A673 (cell line): ENCODE data around the gene UST. TPM values are rescaled to one million over a fixed set of nuclear protein-coding genes. Genes with fewer than 3 reads are reported as not detected.

Experiments
- BruUV-seq: library from RNA; stranded (reverse); fragments of 400-500 nt; replicated peaks from 2 replicates; lab custom pipeline; 2021; lab: Mats Ljungman, UMichigan
- CTCF ChIA-PET: fragments of 300-600 bp; sonication (Branson Sonifier 250); formaldehyde crosslinking; loops from one replicate; lab custom pipeline; 2022; ENCODE audit warnings: antibody characterized with exemption; lab: Charles Lee
- POLR2A ChIA-PET: fragments of 300-600 bp; sonication (Branson Sonifier 250); formaldehyde crosslinking; loops from one replicate; lab custom pipeline; 2022; ENCODE audit warnings: antibody characterized with exemption; ENCODE audit not compliant: low non-redundant PET; lab: Charles Lee
- DNase-seq: peaks from one replicate; pipeline ENCODE4 v3.0.0-alpha.2; 2015; ENCODE audit warnings: low spot score
- H3K27ac ChIP-seq: fragments of 200-600 bp; sonication (generic); 2 replicates; pipeline ENCODE4 v1.5.1; 2016; ENCODE audit warnings: mixed run types, low read depth, mild to moderate bottlenecking, mixed read lengths, antibody characterized with exemption, low read length; ENCODE audit not compliant: poor library complexity, severe bottlenecking
- H3K27me3 ChIP-seq: fragments of 200-600 bp; sonication (generic); replicated peaks from 2 replicates; pipeline ENCODE4 v1.6.1; 2017; ENCODE audit warnings: mixed run types, low read depth, mild to moderate bottlenecking, mixed read lengths, antibody characterized with exemption, low read length; ENCODE audit not compliant: insufficient read depth, poor library complexity
- H3K36me3 ChIP-seq: fragments of 200-600 bp; sonication (generic); 2 replicates; pipeline ENCODE4 v1.6.1; 2016; ENCODE audit warnings: mixed run types, mild to moderate bottlenecking, mixed read lengths, antibody characterized with exemption, low read length; ENCODE audit not compliant: insufficient read depth, poor library complexity, severe bottlenecking
- H3K4me1 ChIP-seq: fragments of 200-600 bp; sonication (generic); 2 replicates; pipeline ENCODE4 v1.6.1; 2017; ENCODE audit warnings: mixed run types, mild to moderate bottlenecking, mixed read lengths, antibody characterized with exemption, low read length; ENCODE audit not compliant: insufficient read depth, poor library complexity, severe bottlenecking
- H3K4me3 ChIP-seq: fragments of 200-600 bp; sonication (generic); 2 replicates; pipeline ENCODE4 v1.5.1; 2016; ENCODE audit warnings: low read depth, mixed run types, mild to moderate bottlenecking, mixed read lengths, low read length; ENCODE audit not compliant: poor library complexity, severe bottlenecking
- H3K9me3 ChIP-seq: fragments of 200-600 bp; sonication (generic); 2 replicates; pipeline ENCODE4 v1.6.1; 2016; ENCODE audit warnings: mixed run types, low read depth, mild to moderate bottlenecking, mixed read lengths, antibody characterized with exemption, low read length; ENCODE audit not compliant: poor library complexity, severe bottlenecking
- EZH2 ChIP-seq: fragments of 200-600 bp; sonication (generic); IDR thresholded peaks from 2 replicates; pipeline ENCODE4 v1.6.1; 2017; ENCODE audit warnings: borderline replicate concordance, low read depth, mild to moderate bottlenecking, mixed read lengths, antibody characterized with exemption, low read length; ENCODE audit not compliant: poor library complexity, severe bottlenecking
- intact Hi-C: fragments of 100-400 bp; cut with micrococcal nuclease; formaldehyde crosslinking; loops from one replicate; pipeline ENCODE4 v1.10.0; 2022; ENCODE audit not compliant: unreplicated experiment
- total RNA-seq: library from RNA; stranded (reverse); gene quantifications from 2 replicates; pipeline ENCODE4 v1.2.3, GENCODE V29; 2021
- TF ChIP-seq, protein P1 (sequence below): fragments of 300-800, 200-600 bp; sonication (generic); conservative IDR thresholded peaks from 2 replicates; pipeline ENCODE4 v1.5.1; 2017; ENCODE audit warnings: low read depth, mild to moderate bottlenecking, antibody characterized with exemption, low read length, moderate library complexity, mixed read lengths

Gene UST
- total RNA-seq, 1 experiment from 2014 or later, result 1.5 TPM

GRCh38 chr6:148709577-148709976 lies 37.3 kb upstream of the UST start:
- no peak overlapping the region for H3K4me3 ChIP-seq
- CTCF ChIA-PET, result no interaction called here
- H3K27ac ChIP-seq, result no peak overlapping the region
- DNase-seq, result no peak
- no peaks in the 10 kb centered on the region for H3K27me3 ChIP-seq
- intact Hi-C loops, result no loop called here
- no peaks in the 10 kb centered on the region for H3K9me3 ChIP-seq
- no peaks in the 10 kb centered on the region for H3K36me3 ChIP-seq
- H3K4me1 ChIP-seq, result no peaks in the 10 kb centered on the region
- POLR2A ChIA-PET, result no interaction called here
- TF ChIP-seq, protein P1, sequence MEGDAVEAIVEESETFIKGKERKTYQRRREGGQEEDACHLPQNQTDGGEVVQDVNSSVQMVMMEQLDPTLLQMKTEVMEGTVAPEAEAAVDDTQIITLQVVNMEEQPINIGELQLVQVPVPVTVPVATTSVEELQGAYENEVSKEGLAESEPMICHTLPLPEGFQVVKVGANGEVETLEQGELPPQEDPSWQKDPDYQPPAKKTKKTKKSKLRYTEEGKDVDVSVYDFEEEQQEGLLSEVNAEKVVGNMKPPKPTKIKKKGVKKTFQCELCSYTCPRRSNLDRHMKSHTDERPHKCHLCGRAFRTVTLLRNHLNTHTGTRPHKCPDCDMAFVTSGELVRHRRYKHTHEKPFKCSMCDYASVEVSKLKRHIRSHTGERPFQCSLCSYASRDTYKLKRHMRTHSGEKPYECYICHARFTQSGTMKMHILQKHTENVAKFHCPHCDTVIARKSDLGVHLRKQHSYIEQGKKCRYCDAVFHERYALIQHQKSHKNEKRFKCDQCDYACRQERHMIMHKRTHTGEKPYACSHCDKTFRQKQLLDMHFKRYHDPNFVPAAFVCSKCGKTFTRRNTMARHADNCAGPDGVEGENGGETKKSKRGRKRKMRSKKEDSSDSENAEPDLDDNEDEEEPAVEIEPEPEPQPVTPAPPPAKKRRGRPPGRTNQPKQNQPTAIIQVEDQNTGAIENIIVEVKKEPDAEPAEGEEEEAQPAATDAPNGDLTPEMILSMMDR, result no peak
- TF ChIP-seq EZH2, result no peak
- BruUV-seq, result no TSS peak

- Histone ChIP-seq H3K4me1 (no peaks in the 10 kb centered on the region), H3K27me3 (no peaks in the 10 kb centered on the region), H3K4me3 (no peak overlapping the region), H3K27ac (no peak overlapping the region), H3K9me3 (no peaks in the 10 kb centered on the region), H3K36me3 (no peaks in the 10 kb centered on the region)
- no TSS peak for BruUV-seq
- DNase-seq, result no peak
- no peak for TF ChIP-seq EZH2
- TF ChIP-seq, protein P1, result no peak
- CTCF ChIA-PET, result no interaction called here
- POLR2A ChIA-PET, result no interaction called here
- intact Hi-C loops, result no loop called here
These were observed 34.8 kb upstream of the UST start for GRCh38 chr6:148711833-148712654.

DNA sequence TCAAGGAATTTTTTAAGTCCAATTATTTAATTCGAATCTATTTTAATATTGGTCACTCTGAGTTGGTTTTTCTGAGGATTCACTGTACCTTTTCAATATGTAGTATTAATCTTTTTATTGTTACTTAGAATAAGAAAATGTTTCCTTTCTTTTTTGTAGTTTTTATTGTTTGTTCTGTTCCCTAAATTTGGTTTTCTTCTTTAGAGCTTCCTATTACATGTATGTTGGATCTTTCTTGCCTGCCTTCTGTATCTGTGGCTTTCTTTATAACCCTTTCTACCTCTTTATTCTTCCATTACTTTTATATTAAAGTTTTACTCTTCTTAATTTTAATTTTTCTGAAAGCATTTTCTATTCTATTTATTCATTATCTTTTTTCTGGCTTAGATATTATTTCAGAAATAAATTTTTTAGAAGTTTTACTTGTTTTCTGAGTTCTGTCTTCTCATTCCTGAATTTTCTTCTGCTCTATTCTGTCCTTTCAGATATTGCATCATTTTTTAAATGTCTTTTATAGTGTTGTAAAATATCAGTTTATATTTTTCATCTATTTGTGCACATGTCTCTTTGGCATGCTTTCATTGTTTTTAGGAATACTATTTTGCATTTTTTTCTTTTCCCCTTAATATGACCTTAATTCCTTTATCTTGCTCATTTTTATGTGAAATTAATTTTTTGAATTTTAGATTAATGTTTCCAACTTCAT lies 33.6 kb upstream of the UST start:
- Histone ChIP-seq H3K27ac (no peak overlapping the region), H3K4me1 (no peaks in the 10 kb centered on the region), H3K9me3 (no peaks in the 10 kb centered on the region), H3K4me3 (no peak overlapping the region), H3K36me3 (no peaks in the 10 kb centered on the region), H3K27me3 (no peaks in the 10 kb centered on the region)
- no peak for DNase-seq
- ChIA-PET CTCF (no interaction called here), POLR2A (no interaction called here)
- intact Hi-C loops, result no loop called here
- TF ChIP-seq, protein P1, result no peak
- TF ChIP-seq EZH2, result no peak
- no TSS peak for BruUV-seq
